Colonic mucosa (tissue), 4 donors: ENCODE measurements around the gene MRPL4. TPM values are rescaled to one million over a fixed set of nuclear protein-coding genes. Genes with fewer than 3 reads are reported as not detected.
"Not testable (repeated sequence)": the region's sequence is repeated elsewhere in the genome, so short reads cannot be mapped to it uniquely, and the experiment has no call there.

Source experiments
- DNase-seq: peaks from one replicate; pipeline ENCODE4 v3.0.0-alpha.2; 2020
- H3K27ac ChIP-seq: fragments of 200-600 bp; one replicate; pipeline ENCODE4 v1.8.0; 2021
- H3K27me3 ChIP-seq: fragments of 200-600 bp; one replicate; pipeline ENCODE4 v1.8.0; 2021
- H3K36me3 ChIP-seq: fragments of 200-600 bp; one replicate; pipeline ENCODE4 v1.8.0; 2021
- H3K4me1 ChIP-seq: fragments of 200-600 bp; one replicate; pipeline ENCODE4 v1.8.0; 2021; ENCODE audit warnings: mild to moderate bottlenecking
- H3K4me3 ChIP-seq: fragments of 200-600 bp; one replicate; pipeline ENCODE4 v1.8.0; 2021
- H3K9ac ChIP-seq, 2 donors: one replicate each; pipeline ENCODE4 v1.7.0; 2013; ENCODE audit warnings: control low read depth in 2 of 2, low read depth in 2 of 2, low read length in 2 of 2
- H3K9me3 ChIP-seq: fragments of 200-600 bp; one replicate; pipeline ENCODE4 v1.8.0; 2021
- intact Hi-C: fragments of 100-400 bp; cut with DNase I; formaldehyde crosslinking; loops from one replicate; pipeline ENCODE4 v1.14.1; 2022
- total RNA-seq, 2 donors: library from RNA; stranded (reverse); fragmentation: NEBNext Ultra II Directional in 1 of 2; extraction: Animal tissue kit (Norgen Biotek cat#: 25700) in 1 of 2; gene quantifications; one replicate each; pipeline ENCODE4 v1.2.1, GENCODE V29; 2021
- TF ChIP-seq, protein P1 (sequence below): fragments of 200-600 bp; IDR thresholded peaks from one replicate; pipeline ENCODE4 v1.8.0; 2022; ENCODE audit warnings: antibody characterized with exemption, mild to moderate bottlenecking
- donor health status: healthy.
- donor health status: DM: no; HTN: no; CAD: no.
- donor health status: DM: no; HTN: no; CAD: no.

The MRPL4 gene
- total RNA-seq, 2 donors from 2014 or later, result 48.9 to 116 TPM

DNA sequence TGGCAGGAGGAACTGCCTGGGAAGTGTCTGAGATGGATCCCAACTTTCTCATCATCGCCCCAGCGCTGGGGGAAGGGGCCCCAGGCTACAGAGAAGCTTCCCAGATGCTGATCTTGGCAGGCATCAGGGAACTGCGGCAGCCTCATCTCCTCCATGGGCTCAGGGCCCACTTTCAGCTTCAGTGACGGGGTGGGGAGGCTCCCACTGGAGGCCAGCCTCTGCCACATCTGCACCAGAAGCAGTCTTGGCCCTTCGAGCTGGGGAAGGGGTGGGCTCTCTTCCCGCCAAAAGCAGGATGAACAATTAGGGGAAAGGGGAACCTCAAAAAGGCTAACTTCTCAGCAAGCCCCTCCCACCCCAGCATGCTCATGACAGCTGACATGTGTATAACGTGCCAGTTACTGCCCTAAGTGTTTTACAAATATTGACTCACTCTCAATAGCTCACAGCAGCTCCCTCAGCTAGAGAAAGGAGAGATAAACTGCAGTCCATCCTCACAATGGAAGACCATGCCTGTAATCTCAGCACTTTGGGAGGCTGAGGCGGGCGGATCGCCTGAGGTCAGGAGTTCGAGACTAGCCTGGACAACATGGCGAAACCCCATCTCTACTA is 13.7 kb upstream of the MRPL4 start:
- Histone ChIP-seq H3K4me3 (no peak overlapping the region), H3K27ac (peak overlapping the region; percentile 9), H3K36me3 (no peaks in the 10 kb centered on the region), H3K9me3 (no peaks in the 10 kb centered on the region), H3K4me1 (no peaks in the 10 kb centered on the region), H3K9ac (no peak overlapping the region), H3K27me3 (no peaks in the 10 kb centered on the region)
- TF ChIP-seq, protein P1, sequence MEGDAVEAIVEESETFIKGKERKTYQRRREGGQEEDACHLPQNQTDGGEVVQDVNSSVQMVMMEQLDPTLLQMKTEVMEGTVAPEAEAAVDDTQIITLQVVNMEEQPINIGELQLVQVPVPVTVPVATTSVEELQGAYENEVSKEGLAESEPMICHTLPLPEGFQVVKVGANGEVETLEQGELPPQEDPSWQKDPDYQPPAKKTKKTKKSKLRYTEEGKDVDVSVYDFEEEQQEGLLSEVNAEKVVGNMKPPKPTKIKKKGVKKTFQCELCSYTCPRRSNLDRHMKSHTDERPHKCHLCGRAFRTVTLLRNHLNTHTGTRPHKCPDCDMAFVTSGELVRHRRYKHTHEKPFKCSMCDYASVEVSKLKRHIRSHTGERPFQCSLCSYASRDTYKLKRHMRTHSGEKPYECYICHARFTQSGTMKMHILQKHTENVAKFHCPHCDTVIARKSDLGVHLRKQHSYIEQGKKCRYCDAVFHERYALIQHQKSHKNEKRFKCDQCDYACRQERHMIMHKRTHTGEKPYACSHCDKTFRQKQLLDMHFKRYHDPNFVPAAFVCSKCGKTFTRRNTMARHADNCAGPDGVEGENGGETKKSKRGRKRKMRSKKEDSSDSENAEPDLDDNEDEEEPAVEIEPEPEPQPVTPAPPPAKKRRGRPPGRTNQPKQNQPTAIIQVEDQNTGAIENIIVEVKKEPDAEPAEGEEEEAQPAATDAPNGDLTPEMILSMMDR, result no peak
- peak; percentile 69 for DNase-seq
- intact Hi-C loops, result no loop called here

DNA sequence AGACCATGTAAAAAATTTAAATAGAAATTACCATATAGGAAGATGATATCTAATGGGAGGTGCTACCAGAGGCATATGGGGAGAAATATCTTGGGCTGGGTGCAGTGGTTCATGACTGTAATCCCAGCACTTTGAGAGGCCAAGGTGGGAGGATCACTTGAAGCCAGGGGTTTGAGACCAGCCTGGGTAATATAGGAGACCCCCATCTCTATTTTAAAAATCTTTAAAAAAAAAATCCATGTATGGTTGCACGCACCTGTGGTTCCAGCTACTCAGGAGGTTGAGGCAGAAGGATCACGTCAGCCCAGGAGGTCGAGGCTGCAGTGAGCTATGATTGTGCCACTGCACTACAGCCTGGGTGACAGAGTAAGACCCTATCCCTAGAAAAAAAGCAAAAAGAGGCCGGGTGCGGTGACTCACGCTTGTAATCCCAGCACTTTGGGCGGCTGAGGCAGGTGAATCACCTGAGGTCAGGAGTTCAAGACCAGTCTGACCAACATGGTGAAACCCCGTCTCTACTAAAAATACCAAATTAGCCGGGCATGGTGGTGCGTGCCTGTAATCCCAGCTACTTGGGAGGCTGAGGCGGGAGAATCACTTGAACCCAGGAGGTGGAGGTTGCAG is 10.1 kb upstream of the MRPL4 start:
- H3K9ac ChIP-seq, H3K27ac ChIP-seq, H3K9me3 ChIP-seq, H3K36me3 ChIP-seq, H3K4me3 ChIP-seq, H3K4me1 ChIP-seq, DNase-seq, intact Hi-C loops, H3K27me3 ChIP-seq: not testable (repeated sequence)

DNA sequence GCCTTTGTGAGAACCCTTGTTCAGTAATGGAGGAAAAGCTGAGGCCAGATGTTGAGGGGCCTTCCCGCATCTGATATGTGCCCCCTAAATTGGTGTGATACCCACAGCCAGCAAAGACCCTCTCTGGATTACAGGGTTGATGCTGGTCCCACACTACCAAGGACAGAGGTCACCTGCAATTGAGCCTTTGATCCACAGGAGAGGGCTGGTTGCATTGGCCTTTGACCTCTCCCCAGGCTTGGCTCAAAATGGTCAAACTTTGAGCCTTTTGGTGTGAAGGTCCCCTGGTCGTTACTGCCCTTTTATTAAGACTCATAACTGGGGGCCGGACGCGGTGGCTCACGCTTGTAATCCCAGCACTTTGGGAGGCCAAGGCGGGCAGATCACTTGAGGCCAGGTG is 8.4 kb upstream of the MRPL4 start:
- no peaks in the 10 kb centered on the region for H3K9me3 ChIP-seq
- no peaks in the 10 kb centered on the region for H3K4me1 ChIP-seq
- no peak for DNase-seq
- intact Hi-C loops, result no loop called here
- TF ChIP-seq, protein P1, result no peak
- H3K27ac ChIP-seq, result no peak overlapping the region
- H3K4me3 ChIP-seq, result no peak overlapping the region
- H3K9ac ChIP-seq, result no peak overlapping the region
- H3K27me3 ChIP-seq, result no peaks in the 10 kb centered on the region
- H3K36me3 ChIP-seq, result no peaks in the 10 kb centered on the region

DNA sequence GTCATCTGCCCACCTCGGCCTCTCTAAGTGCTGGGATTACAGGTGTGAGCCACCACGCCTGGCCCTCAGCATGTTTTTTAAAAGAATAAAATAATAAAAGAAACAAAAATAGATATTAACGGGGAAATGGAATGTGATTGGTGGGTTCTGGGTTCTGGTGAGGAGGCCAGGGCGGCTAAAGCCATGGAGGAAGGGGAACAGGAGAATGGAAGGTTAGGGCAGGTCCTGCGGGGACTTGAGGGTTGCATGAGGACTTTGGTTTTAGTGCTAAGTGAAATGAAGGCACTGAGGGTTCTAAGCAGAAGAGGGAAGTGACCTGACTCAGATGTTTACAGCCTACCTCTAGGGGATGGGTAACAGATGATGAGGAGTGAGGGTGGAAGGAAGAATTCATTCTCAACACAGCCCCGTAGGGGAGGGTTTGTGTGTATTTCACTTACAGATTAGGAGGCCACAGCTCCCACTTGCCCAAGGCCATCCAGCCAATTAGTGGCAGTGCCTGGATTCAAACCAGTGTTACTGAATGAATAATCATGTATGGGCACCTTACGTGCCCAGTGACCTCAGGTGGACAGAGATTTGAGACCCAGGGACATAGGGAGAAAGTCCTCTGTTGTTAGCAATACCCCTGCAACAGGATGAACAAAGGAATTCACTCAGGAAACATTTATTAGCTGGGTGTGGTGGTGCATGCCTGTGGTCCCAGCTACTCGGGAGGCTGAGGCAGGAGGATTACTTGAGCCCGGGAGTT is 6.7 kb upstream of the MRPL4 start:
- no peak overlapping the region for H3K9ac ChIP-seq
- H3K4me3 ChIP-seq, result no peak overlapping the region
- no peaks in the 10 kb centered on the region for H3K27me3 ChIP-seq
- H3K27ac ChIP-seq, result no peak overlapping the region
- H3K4me1 ChIP-seq, result no peaks in the 10 kb centered on the region
- no peak for DNase-seq
- TF ChIP-seq, protein P1, result no peak
- intact Hi-C loops, result no loop called here
- no peaks in the 10 kb centered on the region for H3K9me3 ChIP-seq
- H3K36me3 ChIP-seq, result no peaks in the 10 kb centered on the region

DNA sequence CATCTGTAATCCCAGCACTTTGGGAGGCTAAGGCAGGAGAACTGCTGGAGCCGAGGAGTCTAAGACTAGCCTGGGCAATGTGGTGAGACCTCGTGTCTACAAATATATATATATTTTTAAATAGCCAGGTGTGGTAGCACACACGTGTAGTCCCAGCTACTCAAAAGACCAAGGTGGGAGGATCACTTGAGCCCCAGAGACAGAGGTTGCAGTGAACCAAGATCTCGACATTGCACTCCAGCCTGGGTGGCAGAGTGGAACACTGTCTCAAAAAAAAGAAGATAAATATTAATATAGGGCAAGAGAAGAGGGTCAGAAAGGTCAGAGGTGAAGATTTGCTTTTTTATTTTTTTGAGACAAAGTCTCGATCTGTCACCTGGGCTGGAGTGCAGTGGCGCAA is 5.5 kb upstream of the MRPL4 start:
- no peaks in the 10 kb centered on the region for H3K27me3 ChIP-seq
- intact Hi-C loops, result no loop called here
- H3K9me3 ChIP-seq, result no peaks in the 10 kb centered on the region
- H3K27ac ChIP-seq, result no peak overlapping the region
- H3K4me1 ChIP-seq, result no peaks in the 10 kb centered on the region
- H3K9ac ChIP-seq, result no peak overlapping the region
- no peak overlapping the region for H3K4me3 ChIP-seq
- TF ChIP-seq, protein P1, result no peak
- DNase-seq, result no peak
- H3K36me3 ChIP-seq, result no peaks in the 10 kb centered on the region

DNA sequence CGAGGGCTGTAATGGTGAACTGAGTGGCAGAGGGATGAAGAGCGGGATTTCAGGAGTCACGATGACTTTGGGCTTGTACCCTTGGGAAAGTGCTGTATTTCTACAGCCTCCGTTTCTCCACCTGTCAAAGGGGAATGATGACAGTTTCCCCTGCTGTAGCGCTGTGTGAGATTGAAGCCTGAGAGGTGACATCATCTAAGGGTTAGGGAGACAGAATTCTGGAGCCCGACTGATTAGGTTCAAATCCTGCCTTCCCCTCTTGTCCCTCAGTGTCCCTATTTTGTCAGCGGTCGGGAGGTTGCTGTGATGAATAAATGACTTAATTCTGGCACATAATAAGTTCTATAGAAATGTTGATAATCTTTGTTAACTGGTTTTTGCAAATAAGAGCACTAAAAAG is 693 bp downstream of the MRPL4 start:
- peaks cover 5% of the 10 kb centered on the region for H3K4me1 ChIP-seq
- no peaks in the 10 kb centered on the region for H3K36me3 ChIP-seq
- peak overlapping the region; percentile 90 for H3K4me3 ChIP-seq
- H3K9me3 ChIP-seq, result no peaks in the 10 kb centered on the region
- H3K9ac ChIP-seq, result peak overlapping the region; percentile 77 to 93
- H3K27ac ChIP-seq, result peak overlapping the region; percentile 80
- no peak for DNase-seq
- TF ChIP-seq, protein P1, result no peak
- intact Hi-C loops, result loop anchor here (5.0 kb wide), 1 partner anchor 320 kb away; no protein-coding TSS in a partner anchor
- H3K27me3 ChIP-seq, result no peaks in the 10 kb centered on the region
